ENCODE measurements around the gene MRPL44. TPM values are rescaled to one million over a fixed set of nuclear protein-coding genes. Genes with fewer than 3 reads are reported as not detected.
A peak's percentile ranks its signal among the peaks of the same experiment; 100 is the strongest.

Gene MRPL44
- total RNA-seq, 2 experiments from 2014 or later, result 39.1 to 41.3 TPM

GRCh38 chr2:223943135-223943534 is 14.1 kb upstream of the MRPL44 start:
- Mint-ChIP-seq H3K27me3 (ENCODE audit: low read depth) (no peaks in the 10 kb centered on the region), H3K4me1 (ENCODE audit: low read depth) (peaks cover 57% of the 10 kb centered on the region), H3K9me3 (peaks cover 15% of the 10 kb centered on the region), H3K27ac (peak overlapping the region; percentile 40), H3K36me3 (ENCODE audit: low read depth) (peaks cover 27% of the 10 kb centered on the region), H3K4me3 (peak overlapping the region; percentile 92)
- no peak for DNase-seq
- intact Hi-C loops (cut with micrococcal nuclease), result loop anchor here (5.0 to 10.0 kb wide), 6 partner anchors 246 to 1518 kb away; partner anchors contain the start of genes DOCK10 and SGPP2
- CTCF ChIA-PET, result interaction anchor here (0.6 to 1.2 kb wide), 3 partner anchors 33 to 125 kb away, joined by 3 read pairs; no protein-coding TSS in a partner anchor

- Mint-ChIP-seq H3K4me1 (ENCODE audit: low read depth) (peaks cover 57% of the 10 kb centered on the region), H3K27ac (peak overlapping the region; percentile 80), H3K36me3 (ENCODE audit: low read depth) (peaks cover 27% of the 10 kb centered on the region), H3K9me3 (peaks cover 14% of the 10 kb centered on the region), H3K27me3 (ENCODE audit: low read depth) (no peaks in the 10 kb centered on the region), H3K4me3 (peak overlapping the region; percentile 92)
- CTCF ChIA-PET, result interaction anchor here (0.6 to 1.2 kb wide), 3 partner anchors 32 to 126 kb away, joined by 3 read pairs; no protein-coding TSS in a partner anchor
- DNase-seq, result no peak
- intact Hi-C loops (cut with micrococcal nuclease), result loop anchor here (5.0 to 10.0 kb wide), 6 partner anchors 246 to 1519 kb away; partner anchors contain the start of genes DOCK10 and SGPP2
These were observed 13.7 kb upstream of the MRPL44 start for GRCh38 chr2:223943561-223944008.

GRCh38 chr2:223944166-223944702 is 13.0 kb upstream of the MRPL44 start:
- DNase-seq, result peak; percentile 30
- CTCF ChIA-PET, result no interaction called here
- intact Hi-C loops (cut with micrococcal nuclease), result loop anchor here (5.0 to 10.0 kb wide), 6 partner anchors 247 to 1519 kb away; partner anchors contain the start of genes DOCK10 and SGPP2
- Mint-ChIP-seq H3K9me3 (peaks cover 10% of the 10 kb centered on the region), H3K27ac (peak overlapping the region; percentile 80), H3K4me3 (peak overlapping the region; percentile 92), H3K36me3 (ENCODE audit: low read depth) (peaks cover 23% of the 10 kb centered on the region), H3K27me3 (ENCODE audit: low read depth) (no peaks in the 10 kb centered on the region), H3K4me1 (ENCODE audit: low read depth) (peaks cover 58% of the 10 kb centered on the region)

GRCh38 chr2:223944703-223945531 is 12.3 kb upstream of the MRPL44 start, which contains the start of gene WDFY1:
Gene WDFY1, minus strand, starts transcription at chr2:223945335. Its CDS starts 51 bp downstream, at chr2:223945284.
- CTCF ChIA-PET, result interaction anchor here (1.0 kb wide), 1 partner anchor 92 kb away, joined by 3 read pairs; no protein-coding TSS in a partner anchor
- Mint-ChIP-seq H3K27me3 (ENCODE audit: low read depth) (no peaks in the 10 kb centered on the region), H3K4me1 (ENCODE audit: low read depth) (peaks cover 58% of the 10 kb centered on the region), H3K4me3 (peak within 1 kb of the TSS; percentile 92), H3K27ac (peak within 1 kb of the TSS; percentile 86), H3K9me3 (peaks cover 4% of the 10 kb centered on the region), H3K36me3 (ENCODE audit: low read depth) (peaks cover 16% of the 10 kb centered on the region)
- intact Hi-C loops (cut with micrococcal nuclease), result loop anchor here (1.0 to 10.0 kb wide), 7 partner anchors 12 to 1520 kb away; partner anchors contain the start of genes DOCK10, MRPL44 and SGPP2
- peak; percentile 82 for DNase-seq

GRCh38 chr2:223945755-223946154 is 11.5 kb upstream of the MRPL44 start:
- no peak for DNase-seq
- CTCF ChIA-PET, result interaction anchor here (1.0 kb wide), 1 partner anchor 91 kb away, joined by 3 read pairs; no protein-coding TSS in a partner anchor
- intact Hi-C loops (cut with micrococcal nuclease), result loop anchor here (1.0 to 10.0 kb wide), 2 partner anchors 12 to 1521 kb away; partner anchors contain the start of genes MRPL44 and SGPP2
- Mint-ChIP-seq H3K27ac (peak overlapping the region; percentile 52), H3K36me3 (ENCODE audit: low read depth) (peaks cover 15% of the 10 kb centered on the region), H3K4me1 (ENCODE audit: low read depth) (peaks cover 62% of the 10 kb centered on the region), H3K27me3 (ENCODE audit: low read depth) (no peaks in the 10 kb centered on the region), H3K4me3 (peak overlapping the region; percentile 92), H3K9me3 (peaks cover 4% of the 10 kb centered on the region)

GRCh38 chr2:223947711-223948205 is 9.5 kb upstream of the MRPL44 start:
- intact Hi-C loops (cut with micrococcal nuclease), result loop anchor here (10.0 kb wide), 1 partner anchor 1523 kb away; the partner anchor contains the start of gene SGPP2

GRCh38 chr2:223949241-223949840 is 7.9 kb upstream of the MRPL44 start:
- H3K9me3 Mint-ChIP-seq, result no peaks in the 10 kb centered on the region
- DNase-seq, result peak; percentile 44
- H3K36me3 Mint-ChIP-seq (ENCODE audit: low read depth), result peaks cover 4% of the 10 kb centered on the region
- intact Hi-C loops (cut with micrococcal nuclease), result loop anchor here (10.0 kb wide), 1 partner anchor 1525 kb away; the partner anchor contains the start of gene SGPP2
- H3K27ac Mint-ChIP-seq, result peak overlapping the region; percentile 85
- H3K27me3 Mint-ChIP-seq (ENCODE audit: low read depth), result no peaks in the 10 kb centered on the region
- H3K4me1 Mint-ChIP-seq (ENCODE audit: low read depth), result peaks cover 64% of the 10 kb centered on the region
- CTCF ChIA-PET, result interaction anchor here (1.3 to 1.4 kb wide), 2 partner anchors 15 to 76 kb away, joined by 3 read pairs; no protein-coding TSS in a partner anchor
- H3K4me3 Mint-ChIP-seq, result peak overlapping the region; percentile 28

More at GRCh38 chr2:223947711-223948205, 9.5 kb upstream of the MRPL44 start:
- no peaks in the 10 kb centered on the region for H3K27me3 Mint-ChIP-seq (ENCODE audit: low read depth)
- no peaks in the 10 kb centered on the region for H3K9me3 Mint-ChIP-seq
- CTCF ChIA-PET, result no interaction called here
- no peak overlapping the region for H3K4me3 Mint-ChIP-seq
- H3K27ac Mint-ChIP-seq, result peak overlapping the region; percentile 6
- DNase-seq, result no peak
- H3K4me1 Mint-ChIP-seq (ENCODE audit: low read depth), result peaks cover 63% of the 10 kb centered on the region
- peaks cover 10% of the 10 kb centered on the region for H3K36me3 Mint-ChIP-seq (ENCODE audit: low read depth)

- no peaks in the 10 kb centered on the region for H3K9me3 Mint-ChIP-seq
- H3K4me3 Mint-ChIP-seq, result no peak overlapping the region
- no peak for DNase-seq
- CTCF ChIA-PET, result interaction anchor here (0.5 to 1.4 kb wide), 5 partner anchors 14 to 464 kb away, joined by 3 to 4 read pairs (median 3); no protein-coding TSS in a partner anchor
- intact Hi-C loops (cut with micrococcal nuclease), result loop anchor here (5.0 to 10.0 kb wide), 3 partner anchors 824 to 1293 kb away; partner anchors contain the start of genes ACSL3 and FARSB
- H3K27me3 Mint-ChIP-seq (ENCODE audit: low read depth), result no peaks in the 10 kb centered on the region
- no peaks in the 10 kb centered on the region for H3K36me3 Mint-ChIP-seq (ENCODE audit: low read depth)
- peaks cover 75% of the 10 kb centered on the region for H3K4me1 Mint-ChIP-seq (ENCODE audit: low read depth)
- H3K27ac Mint-ChIP-seq, result peak overlapping the region; percentile 85
These were observed 6.6 kb upstream of the MRPL44 start for GRCh38 chr2:223950448-223951347.

- intact Hi-C loops (cut with micrococcal nuclease), result loop anchor here (5.0 to 10.0 kb wide), 3 partner anchors 822 to 1295 kb away; partner anchors contain the start of genes ACSL3 and FARSB
- H3K27me3 Mint-ChIP-seq (ENCODE audit: low read depth), result no peaks in the 10 kb centered on the region
- H3K4me3 Mint-ChIP-seq, result no peak overlapping the region
- H3K4me1 Mint-ChIP-seq (ENCODE audit: low read depth), result peaks cover 76% of the 10 kb centered on the region
- CTCF ChIA-PET, result no interaction called here
- H3K9me3 Mint-ChIP-seq, result no peaks in the 10 kb centered on the region
- H3K27ac Mint-ChIP-seq, result peak overlapping the region; percentile 7
- DNase-seq, result no peak
- H3K36me3 Mint-ChIP-seq (ENCODE audit: low read depth), result no peaks in the 10 kb centered on the region
These were observed 4.8 kb upstream of the MRPL44 start for GRCh38 chr2:223952280-223952968.

- Mint-ChIP-seq H3K27ac (no peak overlapping the region), H3K9me3 (no peaks in the 10 kb centered on the region), H3K27me3 (ENCODE audit: low read depth) (no peaks in the 10 kb centered on the region), H3K36me3 (ENCODE audit: low read depth) (no peaks in the 10 kb centered on the region), H3K4me1 (ENCODE audit: low read depth) (peaks cover 72% of the 10 kb centered on the region), H3K4me3 (no peak overlapping the region)
- CTCF ChIA-PET, result interaction anchor here (0.7 to 1.3 kb wide), 3 partner anchors 12 to 16 kb away, joined by 3 to 7 read pairs (median 5); no protein-coding TSS in a partner anchor
- DNase-seq, result no peak
- intact Hi-C loops (cut with micrococcal nuclease), result loop anchor here (5.0 to 10.0 kb wide), 3 partner anchors 820 to 1297 kb away; partner anchors contain the start of genes ACSL3 and FARSB
These were observed 2.9 kb upstream of the MRPL44 start for GRCh38 chr2:223954401-223954800.

Data from activated naive CD4-positive, alpha-beta T cell treated with anti-CD3 and anti-CD28 coated beads for 36 hours (primary cell).